Testis (tissue), 3 donors: Measurements from ENCODE around the gene NAXD. TPM values are rescaled to one million over a fixed set of nuclear protein-coding genes. Genes with fewer than 3 reads are reported as not detected.

Experiments used
- DNase-seq: peaks from one replicate; pipeline ENCODE4 v3.0.0-alpha.2; 2019
- H3K27ac ChIP-seq, 2 donors: fragments of 200-600 bp; sonication (generic); one replicate each; pipeline ENCODE4 v1.5.1; 2019
- H3K27me3 ChIP-seq: fragments of 200-600 bp; sonication (generic); one replicate; pipeline ENCODE4 v1.5.1; 2019
- H3K36me3 ChIP-seq: fragments of 200-600 bp; sonication (generic); one replicate; pipeline ENCODE4 v1.5.1; 2017; ENCODE audit warnings: low read depth; ENCODE audit errors: missing control alignments
- H3K4me1 ChIP-seq: fragments of 200-600 bp; sonication (generic); one replicate; pipeline ENCODE4 v1.5.1; 2019
- H3K4me3 ChIP-seq, 2 donors: fragments of 200-600 bp; sonication (generic); one replicate each; pipeline ENCODE4 v1.5.1; 2017 to 2019
- H3K9me3 ChIP-seq: fragments of 200-600 bp; sonication (generic); one replicate; pipeline ENCODE4 v1.5.1; 2017
- POLR2A ChIP-seq: fragments of 450-650 bp; IDR thresholded peaks from one replicate; pipeline ENCODE4 v1.6.1; 2017; ENCODE audit warnings: antibody characterized with exemption, mild to moderate bottlenecking, moderate library complexity
- WGBS, 2 donors: methylation state at CpG; one replicate each; pipeline ENCODE4 v1.1.5; 2018; 5-methylcytosine and 5-hydroxymethylcytosine counted together
- intact Hi-C: fragments of 100-400 bp; cut with DNase I; formaldehyde crosslinking; loops from one replicate; pipeline ENCODE4 v1.15.1; 2023; ENCODE audit warnings: low total_unique reads
- polyA plus RNA-seq: library from polyadenylated mRNA; stranded (reverse); fragments of 350-450 nt; fragmentation: Illumina TruSeq; extraction: RNeasy Lipid Tissue Mini Kit (QIAGEN cat#74804); gene quantifications from one replicate; pipeline ENCODE4 v1.2.3, GENCODE V29; 2014; ENCODE audit warnings: low read depth, low replicate concordance; ENCODE audit not compliant: insufficient read depth
- total RNA-seq, 2 donors: library from RNA; depleted of rRNA; stranded (reverse); fragments of >200 nt; gene quantifications; one replicate each; pipeline ENCODE4 v1.2.3, GENCODE V29; 2016
- TF ChIP-seq, protein P1 (sequence below), 3 experiments: fragments of 450-650 bp in 2 of 3; fragments of 200-600 bp in 1 of 3; sonication (generic) in 1 of 3; IDR thresholded peaks; one replicate each; pipeline ENCODE4 v1.5.1; 2016 to 2019; ENCODE audit warnings: antibody characterized with exemption in 3 of 3, mild to moderate bottlenecking in 2 of 3, moderate library complexity in 1 of 3

NAXD gene
- total and polyA plus RNA-seq, 3 donors from 2014 or later, result 63.2 to 75.3 (median 66.4) TPM

DNA sequence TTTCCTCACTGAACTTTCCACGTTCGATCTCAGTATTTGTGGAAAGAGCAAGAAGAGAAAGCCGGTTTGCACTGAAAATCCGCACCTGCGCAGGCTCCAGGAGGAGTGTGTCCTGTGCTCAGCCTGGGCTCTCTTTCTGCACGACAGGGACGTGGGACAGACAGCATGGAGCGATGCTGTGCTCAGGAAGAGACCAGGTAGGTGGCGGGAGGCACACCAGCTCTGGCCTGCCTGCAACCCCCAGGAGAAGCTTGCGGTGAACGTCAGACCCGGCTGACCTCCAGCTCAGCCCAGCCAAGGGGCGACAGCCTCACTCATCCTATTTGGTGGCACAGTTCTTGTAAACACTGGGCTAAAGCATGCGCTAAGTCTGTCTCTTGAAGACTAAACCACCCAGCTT lies 35.9 kb downstream of the NAXD start:
- H3K9me3 ChIP-seq, result no peaks in the 10 kb centered on the region
- H3K4me3 ChIP-seq, result no peak overlapping the region
- H3K4me1 ChIP-seq, result peaks cover 13% of the 10 kb centered on the region
- no peak overlapping the region for H3K27ac ChIP-seq
- no peaks in the 10 kb centered on the region for H3K36me3 ChIP-seq
- TF ChIP-seq, protein P1, sequence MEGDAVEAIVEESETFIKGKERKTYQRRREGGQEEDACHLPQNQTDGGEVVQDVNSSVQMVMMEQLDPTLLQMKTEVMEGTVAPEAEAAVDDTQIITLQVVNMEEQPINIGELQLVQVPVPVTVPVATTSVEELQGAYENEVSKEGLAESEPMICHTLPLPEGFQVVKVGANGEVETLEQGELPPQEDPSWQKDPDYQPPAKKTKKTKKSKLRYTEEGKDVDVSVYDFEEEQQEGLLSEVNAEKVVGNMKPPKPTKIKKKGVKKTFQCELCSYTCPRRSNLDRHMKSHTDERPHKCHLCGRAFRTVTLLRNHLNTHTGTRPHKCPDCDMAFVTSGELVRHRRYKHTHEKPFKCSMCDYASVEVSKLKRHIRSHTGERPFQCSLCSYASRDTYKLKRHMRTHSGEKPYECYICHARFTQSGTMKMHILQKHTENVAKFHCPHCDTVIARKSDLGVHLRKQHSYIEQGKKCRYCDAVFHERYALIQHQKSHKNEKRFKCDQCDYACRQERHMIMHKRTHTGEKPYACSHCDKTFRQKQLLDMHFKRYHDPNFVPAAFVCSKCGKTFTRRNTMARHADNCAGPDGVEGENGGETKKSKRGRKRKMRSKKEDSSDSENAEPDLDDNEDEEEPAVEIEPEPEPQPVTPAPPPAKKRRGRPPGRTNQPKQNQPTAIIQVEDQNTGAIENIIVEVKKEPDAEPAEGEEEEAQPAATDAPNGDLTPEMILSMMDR (IDR thresholded peaks at IDR 0.05), result no peak
- TF ChIP-seq POLR2A, result no peak
- intact Hi-C loops, result no loop called here
- no peak for DNase-seq
- no peaks in the 10 kb centered on the region for H3K27me3 ChIP-seq
- 93 to 97% methylated on average over 13 to 14 of the region's 14 CpGs for WGBS, 2 donors

- Histone ChIP-seq H3K36me3 (no peaks in the 10 kb centered on the region), H3K27ac (no peak overlapping the region), H3K4me1 (peaks cover 13% of the 10 kb centered on the region), H3K27me3 (no peaks in the 10 kb centered on the region), H3K4me3 (no peak overlapping the region), H3K9me3 (no peaks in the 10 kb centered on the region)
- TF ChIP-seq, protein P1 (IDR thresholded peaks at IDR 0.05), result no peak
- no peak for TF ChIP-seq POLR2A
- 83 to 94% methylated on average over 8 to 16 of the region's 16 CpGs for WGBS, 2 donors
- DNase-seq, result no peak
- intact Hi-C loops, result no loop called here
These were observed 36.4 kb downstream of the NAXD start for GRCh38 chr13:110651726-110652230.

GRCh38 chr13:110652231-110652730 lies 36.9 kb downstream of the NAXD start:
- 88 to 93% methylated on average over 10 of the region's 10 CpGs for WGBS, 2 donors
- no peak for TF ChIP-seq POLR2A
- TF ChIP-seq, protein P1 (IDR thresholded peaks at IDR 0.05), result no peak
- DNase-seq, result no peak
- intact Hi-C loops, result no loop called here
- Histone ChIP-seq H3K4me1 (peaks cover 13% of the 10 kb centered on the region), H3K4me3 (no peak overlapping the region), H3K27me3 (no peaks in the 10 kb centered on the region), H3K27ac (no peak overlapping the region), H3K36me3 (no peaks in the 10 kb centered on the region), H3K9me3 (no peaks in the 10 kb centered on the region)

GRCh38 chr13:110652764-110653163 lies 37.4 kb downstream of the NAXD start:
- WGBS, 2 donors, result 86 to 91% methylated on average over 5 to 10 of the region's 10 CpGs
- TF ChIP-seq, protein P1 (IDR thresholded peaks at IDR 0.05), result no peak
- no peak for TF ChIP-seq POLR2A
- Histone ChIP-seq H3K36me3 (no peaks in the 10 kb centered on the region), H3K4me3 (no peak overlapping the region), H3K27ac (no peak overlapping the region), H3K4me1 (peaks cover 13% of the 10 kb centered on the region), H3K9me3 (no peaks in the 10 kb centered on the region), H3K27me3 (no peaks in the 10 kb centered on the region)
- intact Hi-C loops, result no loop called here
- no peak for DNase-seq

DNA sequence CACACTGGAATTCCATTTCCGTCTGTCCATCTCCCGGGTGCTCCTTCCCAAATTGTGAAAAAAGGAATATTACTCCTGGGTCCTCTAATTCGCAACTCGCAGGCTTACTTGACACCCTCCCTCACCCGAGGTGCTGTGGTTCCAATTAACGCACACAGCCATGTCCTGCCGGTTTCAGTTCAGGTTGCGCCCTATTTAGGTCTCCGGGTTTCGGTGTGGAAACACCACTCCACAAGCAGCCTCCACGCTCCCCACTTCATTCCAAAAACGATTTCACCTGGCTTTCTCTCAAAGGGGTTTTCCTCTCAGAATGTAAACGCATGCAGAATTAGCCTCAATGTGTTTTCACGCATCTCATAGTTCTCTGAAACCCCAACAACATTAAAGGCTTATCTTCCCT lies 37.9 kb downstream of the NAXD start:
- no peaks in the 10 kb centered on the region for H3K27me3 ChIP-seq
- no peaks in the 10 kb centered on the region for H3K9me3 ChIP-seq
- TF ChIP-seq POLR2A, result no peak
- TF ChIP-seq, protein P1 (IDR thresholded peaks at IDR 0.05), result no peak
- intact Hi-C loops, result no loop called here
- WGBS, 2 donors, result 83 to 92% methylated on average over 14 of the region's 14 CpGs
- no peak overlapping the region for H3K4me3 ChIP-seq
- DNase-seq, result no peak
- H3K27ac ChIP-seq, result no peak overlapping the region
- H3K36me3 ChIP-seq, result no peaks in the 10 kb centered on the region
- H3K4me1 ChIP-seq, result peaks cover 8% of the 10 kb centered on the region
